H1 (cell line): ENCODE results near the gene AMER2. TPM values are rescaled to one million over a fixed set of nuclear protein-coding genes. Genes with fewer than 3 reads are reported as not detected.

Experiments used
- CHD7 ChIP-seq: fragments of 300-600 bp; sonication (generic); IDR thresholded peaks from 2 replicates; pipeline ENCODE4 v1.7.1; 2012; ENCODE audit warnings: low read length, moderate library complexity, mild to moderate bottlenecking, inconsistent platforms; ENCODE audit not compliant: insufficient replicate concordance
- GTF2F1 ChIP-seq: IDR thresholded peaks from 2 replicates; pipeline ENCODE4 v1.6.1; 2012; ENCODE audit warnings: low read depth, low read length, improper control_type of control experiment, borderline replicate concordance
- JUN ChIP-seq: IDR thresholded peaks from 2 replicates; pipeline ENCODE4 v1.6.1; 2011; ENCODE audit warnings: low read depth, mild to moderate bottlenecking, improper control_type of control experiment, low read length
- SIRT6 ChIP-seq: IDR thresholded peaks from one replicate; pipeline ENCODE4 v1.7.1; 2012; ENCODE audit warnings: low read length, inconsistent platforms
- ZNF274 ChIP-seq: IDR thresholded peaks from 2 replicates; pipeline ENCODE4 v1.7.0; 2012; ENCODE audit warnings: low read length, borderline replicate concordance; ENCODE audit errors: extremely low read depth
- polyA plus RNA-seq, 7 experiments: library from polyadenylated mRNA; depleted of rRNA in 3 of 7; stranded (reverse) in 5 of 7; unstranded in 2 of 7; fragments of >200 nt in 5 of 7; fragments of 200-250 nt in 2 of 7; gene quantifications; 1 replicate in 5 of 7; 2 replicates in 1 of 7; 4 replicates in 1 of 7; pipeline versions ENCODE4 v1.2.1 to v1.2.3, GENCODE V29; 2011 to 2013; ENCODE audit warnings: missing spikeins in 2 of 7, mixed read lengths in 2 of 7
- total RNA-seq: library from RNA; stranded (reverse); fragmentation: NEBNext Ultra II Directional; extraction: Animal tissue kit (Norgen Biotek cat#: 25700); gene quantifications from 2 replicates; pipeline ENCODE4 v1.2.1, GENCODE V29; 2021

Gene AMER2
- total and polyA plus RNA-seq, 2 of the 8 experiments (the other 6 are each of a cell fraction or from before 2014, with no cell fraction given), result 0.14 to 0.50 TPM

DNA sequence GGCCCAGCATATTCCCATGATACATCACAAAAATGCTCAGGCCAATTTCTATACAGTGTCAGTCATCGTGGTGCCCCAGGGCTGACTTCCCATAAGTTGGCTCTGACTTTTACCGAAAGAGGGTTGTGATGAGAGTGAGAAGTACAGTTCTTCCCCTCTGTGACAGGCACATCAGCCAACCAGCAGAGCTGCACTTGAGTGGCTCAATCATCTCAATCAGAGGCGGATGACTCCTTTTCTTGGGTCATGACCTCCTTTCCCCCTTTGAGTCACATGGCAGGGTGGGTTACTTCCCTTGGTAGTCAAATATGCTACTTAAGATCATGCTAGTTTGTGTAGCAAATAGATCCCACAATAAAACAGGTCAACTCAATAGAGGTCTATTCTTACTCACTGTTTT, 6.9 kb upstream of the AMER2 start (continued):
- TF ChIP-seq CHD7, result no peak
- TF ChIP-seq JUN, result no peak
- TF ChIP-seq ZNF274, result no peak
- TF ChIP-seq SIRT6, result no peak
- no peak for TF ChIP-seq GTF2F1
- TF ChIP-seq, all 59 proteins: peak for 0
